IMR-90 (cell line): ENCODE data around the gene TAPT1. TPM values are rescaled to one million over a fixed set of nuclear protein-coding genes. Genes with fewer than 3 reads are reported as not detected.

Experiments
- ATAC-seq: fragments of 200-7000 bp; cut with Tn5 transposase; 2 replicates; pipeline ENCODE4 v1.9.1; 2020; ENCODE audit warnings: low read depth, mild to moderate bottlenecking, moderate library complexity
- BruUV-seq: library from RNA; stranded (reverse); fragments of 400-500 nt; replicated peaks from 2 replicates; lab custom pipeline; 2021; lab: Mats Ljungman, UMichigan
- CTCF ChIA-PET: fragments of 300-600 bp; formaldehyde crosslinking; extraction: SDS; loops from one replicate; lab custom pipeline; 2021; ENCODE audit warnings: antibody characterized with exemption; lab: Yijun Ruan, JAX
- POLR2A ChIA-PET: fragments of 300-600 bp; sonication (Branson Sonifier 250); formaldehyde crosslinking; loops from one replicate; lab custom pipeline; 2022; ENCODE audit warnings: antibody characterized with exemption; ENCODE audit not compliant: unreplicated experiment; lab: Charles Lee
- DNase-seq: peaks from one replicate; pipeline ENCODE4 v3.0.0; 2013
- H2AFZ ChIP-seq: replicated peaks from 2 replicates; pipeline ENCODE3; 2013; ENCODE audit warnings: low read length, mild to moderate bottlenecking; ENCODE audit not compliant: poor library complexity
- H2AK5ac ChIP-seq: 2 replicates; pipeline ENCODE4 v1.6.1; 2013; ENCODE audit warnings: low read depth, low read length, inconsistent platforms
- H2AK9ac ChIP-seq: replicated peaks from 2 replicates; pipeline ENCODE3; 2013; ENCODE audit warnings: mild to moderate bottlenecking, low read depth, low read length, moderate library complexity; ENCODE audit not compliant: poor library complexity
- H2BK120ac ChIP-seq: 2 replicates; pipeline ENCODE4 v1.6.1; 2013; ENCODE audit warnings: low read depth, low read length, inconsistent platforms
- H2BK15ac ChIP-seq: 3 replicates; pipeline ENCODE4 v1.6.1; 2013; ENCODE audit warnings: low read depth, low read length, inconsistent platforms
- H2BK20ac ChIP-seq: 2 replicates; pipeline ENCODE4 v1.6.1; 2013; ENCODE audit warnings: low read depth, mild to moderate bottlenecking, inconsistent platforms, low read length, moderate library complexity
- H2BK5ac ChIP-seq: 2 replicates; pipeline ENCODE4 v1.6.1; 2013; ENCODE audit warnings: mild to moderate bottlenecking, low read depth, low read length, inconsistent platforms; ENCODE audit not compliant: poor library complexity, severe bottlenecking
- H3K14ac ChIP-seq: replicated peaks from 2 replicates; pipeline ENCODE4 v1.6.1; 2013; ENCODE audit warnings: low read depth, low read length, inconsistent platforms
- H3K18ac ChIP-seq: 2 replicates; pipeline ENCODE4 v1.6.1; 2013; ENCODE audit warnings: low read depth, low read length, control low read depth
- H3K23ac ChIP-seq: 2 replicates; pipeline ENCODE4 v1.6.1; 2013; ENCODE audit warnings: low read depth, low read length, inconsistent platforms
- H3K27ac ChIP-seq: 2 replicates; pipeline ENCODE4 v1.5.1; 2013; ENCODE audit warnings: mild to moderate bottlenecking, control low read depth, low read length; ENCODE audit not compliant: insufficient read depth
- H3K27me3 ChIP-seq: 2 replicates; pipeline ENCODE4 v1.6.1; 2013; ENCODE audit warnings: low read length; ENCODE audit not compliant: control insufficient read depth, insufficient read depth
- H3K36me3 ChIP-seq: 2 replicates; pipeline ENCODE4 v1.6.1; 2013; ENCODE audit warnings: low read length, mixed read lengths; ENCODE audit not compliant: control insufficient read depth, insufficient read depth
- H3K4ac ChIP-seq: 2 replicates; pipeline ENCODE4 v1.6.1; 2013; ENCODE audit warnings: low read depth, low read length, inconsistent platforms
- H3K4me1 ChIP-seq: 2 replicates; pipeline ENCODE4 v1.6.1; 2013; ENCODE audit warnings: low read length, mixed read lengths; ENCODE audit not compliant: control insufficient read depth, insufficient read depth
- H3K4me2 ChIP-seq: 2 replicates; pipeline ENCODE4 v1.6.1; 2013; ENCODE audit warnings: low read depth, mild to moderate bottlenecking, control low read depth, low read length, moderate library complexity
- H3K4me3 ChIP-seq: 2 replicates; pipeline ENCODE4 v1.5.1; 2013; ENCODE audit warnings: low read depth, mild to moderate bottlenecking, control low read depth, low read length, moderate library complexity; ENCODE audit not compliant: insufficient read depth
- H3K56ac ChIP-seq: 2 replicates; pipeline ENCODE4 v1.6.1; 2013; ENCODE audit warnings: low read length, inconsistent platforms; ENCODE audit not compliant: insufficient read depth; ENCODE audit errors: extremely low read depth
- H3K79me1 ChIP-seq, 2 experiments: 2 replicates each; pipeline ENCODE4 v1.6.1; 2013; ENCODE audit warnings: low read length in 2 of 2, inconsistent platforms in 1 of 2, low read depth in 1 of 2
- H3K9ac ChIP-seq: 2 replicates; pipeline ENCODE4 v1.6.1; 2013; ENCODE audit warnings: low read depth, low read length, control low read depth
- H3K9me1 ChIP-seq: 2 replicates; pipeline ENCODE4 v1.6.1; 2013; ENCODE audit warnings: low read length, inconsistent platforms; ENCODE audit not compliant: insufficient read depth
- H3K9me3 ChIP-seq: 2 replicates; pipeline ENCODE4 v1.6.1; 2013; ENCODE audit warnings: low read length; ENCODE audit not compliant: control insufficient read depth, insufficient read depth
- H4K20me1 ChIP-seq: 2 replicates; pipeline ENCODE4 v1.6.1; 2013; ENCODE audit warnings: low read length, inconsistent platforms; ENCODE audit not compliant: insufficient read depth
- H4K5ac ChIP-seq: 2 replicates; pipeline ENCODE4 v1.6.1; 2013; ENCODE audit warnings: mild to moderate bottlenecking, low read depth, low read length, control low read depth
- H4K8ac ChIP-seq, 2 experiments: 2 replicates each; pipeline ENCODE4 v1.6.1; 2013; ENCODE audit warnings: low read depth in 2 of 2, low read length in 2 of 2, control low read depth in 1 of 2, inconsistent platforms in 1 of 2
- H4K91ac ChIP-seq: 2 replicates; pipeline ENCODE4 v1.6.1; 2013; ENCODE audit warnings: low read depth, low read length, inconsistent platforms; ENCODE audit not compliant: insufficient read depth
- BHLHE40 ChIP-seq: fragments of 150-350 bp; IDR thresholded peaks from 2 replicates; pipeline ENCODE4 v1.6.1; 2016; ENCODE audit warnings: mild to moderate bottlenecking, low read depth, low read length
- CEBPB ChIP-seq: IDR thresholded peaks from 2 replicates; pipeline ENCODE4 v1.6.1; 2012; ENCODE audit warnings: low read depth, low read length, improper control_type of control experiment
- CHD1 ChIP-seq: IDR thresholded peaks from 2 replicates; pipeline ENCODE4 v1.6.1; 2012; ENCODE audit warnings: low read depth, low read length, improper control_type of control experiment
- FOS ChIP-seq: fragments of 150-350 bp; IDR thresholded peaks from 2 replicates; pipeline ENCODE4 v1.6.1; 2016; ENCODE audit warnings: low read depth, low read length
- MAFK ChIP-seq: IDR thresholded peaks from 2 replicates; pipeline ENCODE4 v1.6.1; 2012; ENCODE audit warnings: low read depth, low read length, improper control_type of control experiment
- MAZ ChIP-seq: IDR thresholded peaks from 2 replicates; pipeline ENCODE4 v1.6.1; 2012; ENCODE audit warnings: low read depth, mild to moderate bottlenecking, low read length, improper control_type of control experiment, moderate library complexity, borderline replicate concordance
- MXI1 ChIP-seq: IDR thresholded peaks from 2 replicates; pipeline ENCODE4 v1.6.1; 2012; ENCODE audit warnings: low read depth, mild to moderate bottlenecking, low read length, moderate library complexity, borderline replicate concordance
- NFE2L2 ChIP-seq: fragments of 150-350 bp; IDR thresholded peaks from 2 replicates; pipeline ENCODE4 v1.6.1; 2016; ENCODE audit warnings: low read depth, mild to moderate bottlenecking, low read length
- POLR2A ChIP-seq: IDR thresholded peaks from 2 replicates; pipeline ENCODE4 v1.6.1; 2012; ENCODE audit warnings: mild to moderate bottlenecking, low read depth, low read length
- RAD21 ChIP-seq: IDR thresholded peaks from 2 replicates; pipeline ENCODE4 v1.6.1; 2012; ENCODE audit warnings: low read length, improper control_type of control experiment
- RCOR1 ChIP-seq: IDR thresholded peaks from 2 replicates; pipeline ENCODE4 v1.6.1; 2012; ENCODE audit warnings: mild to moderate bottlenecking, low read length, improper control_type of control experiment; ENCODE audit not compliant: insufficient replicate concordance
- RFX5 ChIP-seq: IDR thresholded peaks from 2 replicates; pipeline ENCODE4 v1.8.0; 2012; ENCODE audit warnings: low read depth, mild to moderate bottlenecking, low read length, moderate library complexity
- SMC3 ChIP-seq: fragments of 150-350 bp; IDR thresholded peaks from 2 replicates; pipeline ENCODE4 v1.6.1; 2016; ENCODE audit warnings: low read depth, mild to moderate bottlenecking, antibody characterized with exemption, low read length, moderate library complexity
- WGBS, 2 experiments: methylation state at CpG; one replicate each; pipeline versions ENCODE4 v1.1.5 to v1.1.7; 2013; ENCODE audit warnings: missing lambda C conversion rate in 2 of 2; ENCODE audit not compliant: insufficient read length in 1 of 2; ENCODE audit errors: extremely low coverage in 2 of 2; 5-methylcytosine and 5-hydroxymethylcytosine counted together
- dilution Hi-C: fragments of 300-500 bp; cut with HindIII; formaldehyde crosslinking; loops from one replicate; pipeline ENCODE4 v1.14.3; 2018; ENCODE audit warnings: low sequenced_read_pairs; ENCODE audit not compliant: unreplicated experiment
- in situ Hi-C: fragments of 300-500 bp; cut with MboI; formaldehyde crosslinking; loops from 3 replicates; pipeline ENCODE4 v1.14.3; 2019; ENCODE audit warnings: low sequenced_read_pairs, inconsistent platforms, mixed read lengths
- intact Hi-C: fragments of 100-400 bp; cut with micrococcal nuclease; formaldehyde crosslinking; loops from 2 replicates; pipeline ENCODE4 v1.10.0; 2022
- polyA plus RNA-seq, 3 experiments: library from polyadenylated mRNA; depleted of rRNA; stranded (reverse); fragments of >200 nt; gene quantifications; 2 replicates each; pipeline ENCODE4 v1.2.3, GENCODE V29; 2012; ENCODE audit warnings: low replicate concordance in 1 of 3
- total RNA-seq: library from RNA; depleted of rRNA; stranded (reverse); fragments of >200 nt; gene quantifications from 2 replicates; pipeline ENCODE4 v1.2.3, GENCODE V29; 2012
- TF ChIP-seq, protein P1 (sequence below): fragments of 150-350 bp; IDR thresholded peaks from 2 replicates; pipeline ENCODE4 v1.6.1; 2017; ENCODE audit warnings: mild to moderate bottlenecking, antibody characterized with exemption, low read length, low read depth
- TF ChIP-seq, protein P2 (sequence below): conservative IDR thresholded peaks from 2 replicates; pipeline ENCODE4 v1.5.1; 2012; ENCODE audit warnings: mild to moderate bottlenecking, low read depth, low read length, improper control_type of control experiment
- TF ChIP-seq, protein P3 (sequence below): fragments of 150-350 bp; IDR thresholded peaks from 2 replicates; pipeline ENCODE4 v1.6.1; 2016; ENCODE audit warnings: low read depth, mild to moderate bottlenecking, low read length, moderate library complexity, borderline replicate concordance

The TAPT1 gene
- total and polyA plus RNA-seq, 2 of the 4 experiments (the other 2 are of a cell fraction): 5.6 to 12.2 TPM

DNA sequence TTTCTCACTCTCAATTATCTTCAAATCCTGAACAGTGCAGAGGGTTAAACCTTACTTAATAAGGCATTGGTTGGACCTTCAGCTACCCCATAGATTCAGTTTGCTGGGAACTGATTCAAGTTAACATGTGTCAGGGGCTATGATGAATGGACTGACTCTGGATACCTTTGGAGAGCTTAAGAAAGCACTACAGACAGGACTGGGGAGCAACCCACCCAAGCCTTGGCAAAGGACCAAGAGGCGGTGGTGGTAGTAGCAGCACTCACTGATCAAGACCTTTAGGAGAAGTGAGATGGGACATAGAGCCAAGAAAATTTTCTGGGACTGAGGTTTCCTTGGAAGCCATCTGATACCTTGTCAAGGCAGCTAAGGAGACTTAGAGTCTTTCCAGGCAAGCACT lies 43.0 kb upstream of the TAPT1 start:
- H4K91ac ChIP-seq: no peak overlapping the region
- no peak overlapping the region for H4K5ac ChIP-seq
- H3K4me2 ChIP-seq: no peak overlapping the region
- H3K9me3 ChIP-seq: no peaks in the 10 kb centered on the region
- in situ Hi-C loops: loop anchor here (5.0 kb wide), 1 partner anchor 237 kb away; no protein-coding TSS in a partner anchor
- H3K23ac ChIP-seq: no peak overlapping the region
- H4K20me1 ChIP-seq: no peaks in the 10 kb centered on the region
- H3K56ac ChIP-seq: no peak overlapping the region
- WGBS, 2 experiments: 40% methylated on average over 1 of the region's 1 CpG; no CpG with 5 or more reads in 1 of the 2 experiments
- no peak overlapping the region for H2AK5ac ChIP-seq
- H3K27ac ChIP-seq: no peak overlapping the region
- no peak overlapping the region for H2BK5ac ChIP-seq
- H3K4ac ChIP-seq: no peak overlapping the region
- H3K14ac ChIP-seq: no peak overlapping the region
- POLR2A ChIA-PET: no interaction called here
- ATAC-seq (no peak), DNase-seq (no peak)
- no peaks in the 10 kb centered on the region for H3K4me1 ChIP-seq
- no TSS peak for BruUV-seq
- peaks cover 7% of the 10 kb centered on the region for H3K27me3 ChIP-seq
- dilution Hi-C loops: no loop called here
- H2AK9ac ChIP-seq: no peak overlapping the region
- no peak overlapping the region for H4K8ac ChIP-seq
- H3K36me3 ChIP-seq: no peaks in the 10 kb centered on the region
- intact Hi-C loops: loop anchor here (5.0 to 10.0 kb wide), 2 partner anchors 387 to 464 kb away; no protein-coding TSS in a partner anchor
- TF ChIP-seq, protein P1, sequence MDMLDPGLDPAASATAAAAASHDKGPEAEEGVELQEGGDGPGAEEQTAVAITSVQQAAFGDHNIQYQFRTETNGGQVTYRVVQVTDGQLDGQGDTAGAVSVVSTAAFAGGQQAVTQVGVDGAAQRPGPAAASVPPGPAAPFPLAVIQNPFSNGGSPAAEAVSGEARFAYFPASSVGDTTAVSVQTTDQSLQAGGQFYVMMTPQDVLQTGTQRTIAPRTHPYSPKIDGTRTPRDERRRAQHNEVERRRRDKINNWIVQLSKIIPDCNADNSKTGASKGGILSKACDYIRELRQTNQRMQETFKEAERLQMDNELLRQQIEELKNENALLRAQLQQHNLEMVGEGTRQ: no peak
- TF ChIP-seq, protein P2, sequence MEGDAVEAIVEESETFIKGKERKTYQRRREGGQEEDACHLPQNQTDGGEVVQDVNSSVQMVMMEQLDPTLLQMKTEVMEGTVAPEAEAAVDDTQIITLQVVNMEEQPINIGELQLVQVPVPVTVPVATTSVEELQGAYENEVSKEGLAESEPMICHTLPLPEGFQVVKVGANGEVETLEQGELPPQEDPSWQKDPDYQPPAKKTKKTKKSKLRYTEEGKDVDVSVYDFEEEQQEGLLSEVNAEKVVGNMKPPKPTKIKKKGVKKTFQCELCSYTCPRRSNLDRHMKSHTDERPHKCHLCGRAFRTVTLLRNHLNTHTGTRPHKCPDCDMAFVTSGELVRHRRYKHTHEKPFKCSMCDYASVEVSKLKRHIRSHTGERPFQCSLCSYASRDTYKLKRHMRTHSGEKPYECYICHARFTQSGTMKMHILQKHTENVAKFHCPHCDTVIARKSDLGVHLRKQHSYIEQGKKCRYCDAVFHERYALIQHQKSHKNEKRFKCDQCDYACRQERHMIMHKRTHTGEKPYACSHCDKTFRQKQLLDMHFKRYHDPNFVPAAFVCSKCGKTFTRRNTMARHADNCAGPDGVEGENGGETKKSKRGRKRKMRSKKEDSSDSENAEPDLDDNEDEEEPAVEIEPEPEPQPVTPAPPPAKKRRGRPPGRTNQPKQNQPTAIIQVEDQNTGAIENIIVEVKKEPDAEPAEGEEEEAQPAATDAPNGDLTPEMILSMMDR: no peak
- TF ChIP-seq POLR2A (no peak), MAFK (no peak), CEBPB (no peak), NFE2L2 (no peak), CHD1 (no peak), SMC3 (no peak), RAD21 (no peak), MXI1 (no peak), MAZ (no peak), BHLHE40 (no peak), RFX5 (no peak), RCOR1 (no peak), FOS (no peak)
- TF ChIP-seq, protein P3, sequence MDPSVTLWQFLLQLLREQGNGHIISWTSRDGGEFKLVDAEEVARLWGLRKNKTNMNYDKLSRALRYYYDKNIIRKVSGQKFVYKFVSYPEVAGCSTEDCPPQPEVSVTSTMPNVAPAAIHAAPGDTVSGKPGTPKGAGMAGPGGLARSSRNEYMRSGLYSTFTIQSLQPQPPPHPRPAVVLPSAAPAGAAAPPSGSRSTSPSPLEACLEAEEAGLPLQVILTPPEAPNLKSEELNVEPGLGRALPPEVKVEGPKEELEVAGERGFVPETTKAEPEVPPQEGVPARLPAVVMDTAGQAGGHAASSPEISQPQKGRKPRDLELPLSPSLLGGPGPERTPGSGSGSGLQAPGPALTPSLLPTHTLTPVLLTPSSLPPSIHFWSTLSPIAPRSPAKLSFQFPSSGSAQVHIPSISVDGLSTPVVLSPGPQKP: no peak
- no peak overlapping the region for H2AFZ ChIP-seq
- no peaks in the 10 kb centered on the region for H3K79me1 ChIP-seq
- H2BK20ac ChIP-seq: no peak overlapping the region
- CTCF ChIA-PET: no interaction called here
- H2BK120ac ChIP-seq: no peak overlapping the region
- no peak overlapping the region for H3K9ac ChIP-seq
- H2BK15ac ChIP-seq: no peak overlapping the region
- H3K18ac ChIP-seq: no peak overlapping the region
- no peaks in the 10 kb centered on the region for H3K9me1 ChIP-seq
- no peak overlapping the region for H3K4me3 ChIP-seq
